ENCODE measurements around the gene ZNHIT6.

Gene ZNHIT6

DNA sequence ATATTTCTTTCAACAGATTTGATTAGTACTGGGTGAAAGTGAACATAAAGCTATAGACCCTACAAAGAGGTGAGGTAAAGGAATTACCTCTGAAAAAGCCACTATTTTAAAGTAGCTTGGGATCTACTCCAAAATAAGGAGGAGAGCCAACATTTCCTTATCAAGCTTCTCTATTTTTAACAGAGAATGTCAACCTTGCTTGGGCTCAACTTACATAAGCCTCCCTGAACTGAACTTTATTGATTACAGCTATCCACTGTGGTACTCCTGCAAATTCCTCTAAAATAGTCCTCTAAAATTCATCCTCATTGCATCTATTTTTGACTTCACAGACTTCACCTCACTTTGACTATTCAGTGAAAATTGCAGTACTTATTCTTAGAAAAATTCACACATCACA is 10.3 kb downstream of the ZNHIT6 start:
- no peaks in the 10 kb centered on the region for H3K9me3 ChIP-seq (ENCODE audit: control insufficient read depth, low read length)

DNA sequence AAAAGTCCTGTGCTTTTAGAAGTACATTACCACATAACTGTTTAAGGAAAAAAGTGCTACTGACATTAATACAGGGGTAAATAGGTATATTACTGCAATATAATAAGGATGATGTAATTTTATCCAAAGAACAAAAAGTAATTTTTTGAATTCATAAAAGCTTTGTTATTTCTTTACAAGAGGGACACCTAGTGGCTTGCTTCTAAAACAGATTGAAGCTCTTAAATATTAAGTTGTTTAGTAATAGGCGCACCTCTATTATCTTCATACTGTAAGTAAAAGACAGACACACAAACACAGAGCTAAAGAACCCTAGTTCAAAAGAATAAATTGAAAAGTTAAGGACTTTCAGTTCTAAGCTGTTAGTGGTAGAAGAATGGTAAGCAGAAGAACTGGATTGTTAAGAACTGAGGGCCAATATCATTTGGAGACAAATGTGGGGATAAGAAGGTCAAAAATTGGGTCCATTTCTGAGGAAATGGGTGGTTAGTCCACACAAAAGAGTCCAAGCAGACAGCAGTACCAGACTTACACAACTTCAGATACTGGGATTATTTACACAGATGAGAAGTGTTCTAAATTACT is 15.4 kb downstream of the ZNHIT6 start:
- Histone ChIP-seq H2BK15ac (ENCODE audit: low read depth, poor library complexity, severe bottlenecking) (no peak overlapping the region), H3K18ac (ENCODE audit: low read depth in 1 of 2, low read length in 2 of 2) (no peak overlapping the region), H2AFZ (ENCODE audit: low read depth, low read length) (no peak overlapping the region), H3K79me1 (replicated peaks; ENCODE audit: low read length, poor library complexity, severe bottlenecking) (peaks cover 9% of the 10 kb centered on the region), H3K4me2 (ENCODE audit: low read length, poor library complexity, severe bottlenecking) (no peak overlapping the region), H3K27ac (ENCODE audit: low read length, poor library complexity, severe bottlenecking) (peak overlapping the region; percentile 53), H3K4ac (ENCODE audit: low read depth in 1 of 2, low read length in 2 of 2) (no peak overlapping the region), H2BK120ac (ENCODE audit: low read depth, low read length) (no peak overlapping the region), H3K9ac (ENCODE audit: low read length) (peak overlapping the region; percentile 44), H2AK5ac (ENCODE audit: low read length, severe bottlenecking) (no peak overlapping the region), H4K91ac (ENCODE audit: low read length) (no peak overlapping the region), H2BK5ac (ENCODE audit: low read depth, low read length, poor library complexity, severe bottlenecking) (no peak overlapping the region), H3K4me1 (ENCODE audit: control insufficient read depth, insufficient read depth, low read depth, low read length) (peaks cover 4% of the 10 kb centered on the region), H3K9me3 (ENCODE audit: control insufficient read depth, low read length) (no peaks in the 10 kb centered on the region), H3K23ac (ENCODE audit: low read length in 2 of 2) (no peak overlapping the region), H3K14ac (ENCODE audit: low read length in 2 of 2) (no peak overlapping the region), H3K27me3 (ENCODE audit: control insufficient read depth in 1 of 2, insufficient read depth in 1 of 2, low read length in 2 of 2) (no peaks in the 10 kb centered on the region), H3K36me3 (ENCODE audit: control insufficient read depth in 1 of 2, insufficient read depth in 2 of 2, low read depth in 1 of 2, low read length in 2 of 2) (peaks cover 9 to 10% of the 10 kb centered on the region in 2 experiments), H3K4me3 (ENCODE audit: insufficient read depth in 1 of 2, low read depth in 1 of 2, low read length in 2 of 2) (no peak overlapping the region), H4K8ac (ENCODE audit: low read length) (no peak overlapping the region), H2BK12ac (ENCODE audit: low read length in 2 of 2) (no peak overlapping the region)
- WGBS: no CpG with 5 or more reads among the region's 1 CpG
- DNase-seq: peak; percentile 66

More for the DNA sequence above, 10.3 kb downstream of the ZNHIT6 start:
- Histone ChIP-seq H3K36me3 (ENCODE audit: control insufficient read depth in 1 of 2, insufficient read depth in 2 of 2, low read depth in 1 of 2, low read length in 2 of 2) (peaks cover 6 to 44% of the 10 kb centered on the region in 2 experiments), H4K91ac (ENCODE audit: low read length) (no peak overlapping the region), H2BK5ac (ENCODE audit: low read depth, low read length, poor library complexity, severe bottlenecking) (no peak overlapping the region), H3K79me1 (replicated peaks; ENCODE audit: low read length, poor library complexity, severe bottlenecking) (peaks cover 5% of the 10 kb centered on the region), H2AK5ac (ENCODE audit: low read length, severe bottlenecking) (no peak overlapping the region), H3K4me1 (ENCODE audit: control insufficient read depth, insufficient read depth, low read depth, low read length) (peaks cover 1% of the 10 kb centered on the region), H2BK12ac (ENCODE audit: low read length in 2 of 2) (no peak overlapping the region), H3K4me3 (ENCODE audit: insufficient read depth in 1 of 2, low read depth in 1 of 2, low read length in 2 of 2) (no peak overlapping the region), H3K18ac (ENCODE audit: low read depth in 1 of 2, low read length in 2 of 2) (no peak overlapping the region), H3K27ac (ENCODE audit: low read length, poor library complexity, severe bottlenecking) (no peak overlapping the region), H2AFZ (ENCODE audit: low read depth, low read length) (no peak overlapping the region), H3K23ac (ENCODE audit: low read length in 2 of 2) (no peak overlapping the region), H3K4ac (ENCODE audit: low read depth in 1 of 2, low read length in 2 of 2) (no peak overlapping the region), H2BK120ac (ENCODE audit: low read depth, low read length) (no peak overlapping the region), H3K4me2 (ENCODE audit: low read length, poor library complexity, severe bottlenecking) (no peak overlapping the region), H2BK15ac (ENCODE audit: low read depth, poor library complexity, severe bottlenecking) (no peak overlapping the region), H4K8ac (ENCODE audit: low read length) (no peak overlapping the region), H3K14ac (ENCODE audit: low read length in 2 of 2) (no peak overlapping the region), H3K9ac (ENCODE audit: low read length) (no peak overlapping the region), H3K27me3 (ENCODE audit: control insufficient read depth in 1 of 2, insufficient read depth in 1 of 2, low read length in 2 of 2) (no peaks in the 10 kb centered on the region)
- no peak for DNase-seq

- peak overlapping the region; percentile 75 for H2AK5ac ChIP-seq (ENCODE audit: low read length, severe bottlenecking)
- H2BK120ac ChIP-seq (ENCODE audit: low read depth, low read length): no peak overlapping the region
- no peaks in the 10 kb centered on the region for H3K9me3 ChIP-seq (ENCODE audit: control insufficient read depth, low read length)
- peak overlapping the region; percentile 35 for H3K9ac ChIP-seq (ENCODE audit: low read length)
- H3K4me1 ChIP-seq (ENCODE audit: control insufficient read depth, insufficient read depth, low read depth, low read length): peaks cover 4% of the 10 kb centered on the region
- no peak overlapping the region for H3K4me3 ChIP-seq (ENCODE audit: insufficient read depth in 1 of 2, low read depth in 1 of 2, low read length in 2 of 2)
- DNase-seq: no peak
- H4K8ac ChIP-seq (ENCODE audit: low read length): no peak overlapping the region
- no peak overlapping the region for H3K4me2 ChIP-seq (ENCODE audit: low read length, poor library complexity, severe bottlenecking)
- H4K91ac ChIP-seq (ENCODE audit: low read length): no peak overlapping the region
- no peak overlapping the region for H3K23ac ChIP-seq (ENCODE audit: low read length in 2 of 2)
- H3K27ac ChIP-seq (ENCODE audit: low read length, poor library complexity, severe bottlenecking): no peak overlapping the region
- H3K79me1 ChIP-seq (replicated peaks; ENCODE audit: low read length, poor library complexity, severe bottlenecking): peaks cover 11% of the 10 kb centered on the region
- H3K18ac ChIP-seq (ENCODE audit: low read depth in 1 of 2, low read length in 2 of 2): no peak overlapping the region
- no peak overlapping the region for H3K4ac ChIP-seq (ENCODE audit: low read depth in 1 of 2, low read length in 2 of 2)
- no peak overlapping the region for H2BK15ac ChIP-seq (ENCODE audit: low read depth, poor library complexity, severe bottlenecking)
- H3K36me3 ChIP-seq (ENCODE audit: control insufficient read depth in 1 of 2, insufficient read depth in 2 of 2, low read depth in 1 of 2, low read length in 2 of 2): peaks cover 11 to 25% of the 10 kb centered on the region in 2 experiments
- no peak overlapping the region for H2BK12ac ChIP-seq (ENCODE audit: low read length in 2 of 2)
- no peak overlapping the region for H2AFZ ChIP-seq (ENCODE audit: low read depth, low read length)
- H2BK5ac ChIP-seq (ENCODE audit: low read depth, low read length, poor library complexity, severe bottlenecking): no peak overlapping the region
- no peak overlapping the region for H3K14ac ChIP-seq (ENCODE audit: low read length in 2 of 2)
- H3K27me3 ChIP-seq (ENCODE audit: control insufficient read depth in 1 of 2, insufficient read depth in 1 of 2, low read length in 2 of 2): no peaks in the 10 kb centered on the region
- 95% methylated on average over 4 of the region's 4 CpGs for WGBS
Measured at GRCh38 chr1:85689775-85690404, 18.3 kb downstream of the ZNHIT6 start.

GRCh38 chr1:85683292-85684025 is 24.8 kb downstream of the ZNHIT6 start:
- H3K14ac ChIP-seq (ENCODE audit: low read length in 2 of 2): no peak overlapping the region
- peak overlapping the region; percentile 81 for H2AK5ac ChIP-seq (ENCODE audit: low read length, severe bottlenecking)
- no peaks in the 10 kb centered on the region for H3K27me3 ChIP-seq (ENCODE audit: control insufficient read depth in 1 of 2, insufficient read depth in 1 of 2, low read length in 2 of 2)
- H3K27ac ChIP-seq (ENCODE audit: low read length, poor library complexity, severe bottlenecking): no peak overlapping the region
- no peak overlapping the region for H2BK12ac ChIP-seq (ENCODE audit: low read length in 2 of 2)
- H4K91ac ChIP-seq (ENCODE audit: low read length): no peak overlapping the region
- WGBS: 95% methylated on average over 9 of the region's 9 CpGs
- H3K4me1 ChIP-seq (ENCODE audit: control insufficient read depth, insufficient read depth, low read depth, low read length): no peaks in the 10 kb centered on the region
- no peak overlapping the region for H2BK5ac ChIP-seq (ENCODE audit: low read depth, low read length, poor library complexity, severe bottlenecking)
- H3K79me1 ChIP-seq (replicated peaks; ENCODE audit: low read length, poor library complexity, severe bottlenecking): peaks cover 20% of the 10 kb centered on the region
- H3K4me2 ChIP-seq (ENCODE audit: low read length, poor library complexity, severe bottlenecking): no peak overlapping the region
- H3K9ac ChIP-seq (ENCODE audit: low read length): no peak overlapping the region
- H3K4me3 ChIP-seq (ENCODE audit: insufficient read depth in 1 of 2, low read depth in 1 of 2, low read length in 2 of 2): no peak overlapping the region
- no peak overlapping the region for H4K8ac ChIP-seq (ENCODE audit: low read length)
- no peak overlapping the region for H2BK120ac ChIP-seq (ENCODE audit: low read depth, low read length)
- peaks cover 15 to 35% of the 10 kb centered on the region in 2 experiments for H3K36me3 ChIP-seq (ENCODE audit: control insufficient read depth in 1 of 2, insufficient read depth in 2 of 2, low read depth in 1 of 2, low read length in 2 of 2)
- H2AFZ ChIP-seq (ENCODE audit: low read depth, low read length): no peak overlapping the region
- H3K23ac ChIP-seq (ENCODE audit: low read length in 2 of 2): no peak overlapping the region
- H3K18ac ChIP-seq (ENCODE audit: low read depth in 1 of 2, low read length in 2 of 2): no peak overlapping the region
- DNase-seq: no peak
- H3K9me3 ChIP-seq (ENCODE audit: control insufficient read depth, low read length): no peaks in the 10 kb centered on the region
- no peak overlapping the region for H3K4ac ChIP-seq (ENCODE audit: low read depth in 1 of 2, low read length in 2 of 2)
- H2BK15ac ChIP-seq (ENCODE audit: low read depth, poor library complexity, severe bottlenecking): peak overlapping the region; percentile 48
